Skeletal muscle cell (primary cell): ENCODE measurements around the gene FNIP2.
"Not testable (repeated sequence)": the region's sequence is repeated elsewhere in the genome, so short reads cannot be mapped to it uniquely, and the experiment has no call there.

Experiments used
- DNase-seq: peaks from one replicate; pipeline ENCODE4 v3.0.0-alpha.2; 2010; ENCODE audit warnings: low read depth
- H3K4me3 ChIP-seq: 2 replicates; pipeline ENCODE4 v1.5.1; 2011; ENCODE audit warnings: low read depth, mild to moderate bottlenecking, control low read depth, low read length, moderate library complexity

FNIP2 gene

GRCh38 chr4:158786955-158787354 lies 18.1 kb downstream of the FNIP2 start:
- DNase-seq = no peak
- H3K4me3 ChIP-seq = no peak overlapping the region

- DNase-seq = peak; percentile 81
- H3K4me3 ChIP-seq = no peak overlapping the region
Measured at GRCh38 chr4:158787709-158788475, 19.1 kb downstream of the FNIP2 start.

- no peak overlapping the region for H3K4me3 ChIP-seq
- DNase-seq = no peak
Measured at GRCh38 chr4:158788516-158788915, 19.7 kb downstream of the FNIP2 start.

GRCh38 chr4:158789853-158790252 lies 21.0 kb downstream of the FNIP2 start:
- no peak for DNase-seq
- no peak overlapping the region for H3K4me3 ChIP-seq

GRCh38 chr4:158793021-158793420 lies 24.2 kb downstream of the FNIP2 start:
- no peak overlapping the region for H3K4me3 ChIP-seq
- DNase-seq = no peak

- not testable (repeated sequence) for DNase-seq, H3K4me3 ChIP-seq
Measured at GRCh38 chr4:158793430-158793829, 24.6 kb downstream of the FNIP2 start.

- no peak for DNase-seq
- H3K4me3 ChIP-seq = no peak overlapping the region
Measured at GRCh38 chr4:158796370-158797140, 27.7 kb downstream of the FNIP2 start.

- no peak overlapping the region for H3K4me3 ChIP-seq
- DNase-seq = no peak
Measured at GRCh38 chr4:158798062-158798461, 29.2 kb downstream of the FNIP2 start.

GRCh38 chr4:158799013-158799770 lies 30.4 kb downstream of the FNIP2 start:
- DNase-seq = no peak

GRCh38 chr4:158799856-158800255 lies 31.0 kb downstream of the FNIP2 start:
- no peak overlapping the region for H3K4me3 ChIP-seq
- no peak for DNase-seq

More at GRCh38 chr4:158799013-158799770, 30.4 kb downstream of the FNIP2 start:
- no peak overlapping the region for H3K4me3 ChIP-seq

- DNase-seq = no peak
- no peak overlapping the region for H3K4me3 ChIP-seq
Measured at GRCh38 chr4:158801066-158801465, 32.2 kb downstream of the FNIP2 start.

- H3K4me3 ChIP-seq = no peak overlapping the region
Measured at GRCh38 chr4:158801677-158802076, 32.9 kb downstream of the FNIP2 start.

GRCh38 chr4:158802914-158803313 lies 34.1 kb downstream of the FNIP2 start:
- DNase-seq = no peak
- H3K4me3 ChIP-seq = no peak overlapping the region

More at GRCh38 chr4:158801677-158802076, 32.9 kb downstream of the FNIP2 start:
- DNase-seq = no peak

- no peak overlapping the region for H3K4me3 ChIP-seq
- DNase-seq = no peak
Measured at GRCh38 chr4:158805635-158806471, 37.0 kb downstream of the FNIP2 start.

GRCh38 chr4:158807691-158808090 lies 38.9 kb downstream of the FNIP2 start:
- no peak for DNase-seq

GRCh38 chr4:158808399-158808798 lies 39.6 kb downstream of the FNIP2 start:
- no peak overlapping the region for H3K4me3 ChIP-seq
- no peak for DNase-seq

More at GRCh38 chr4:158807691-158808090, 38.9 kb downstream of the FNIP2 start:
- no peak overlapping the region for H3K4me3 ChIP-seq

- not testable (repeated sequence) for H3K4me3 ChIP-seq, DNase-seq
Measured at GRCh38 chr4:158809208-158809607, 40.4 kb downstream of the FNIP2 start.

- no peak overlapping the region for H3K4me3 ChIP-seq
- peak; percentile 71 for DNase-seq
Measured at GRCh38 chr4:158809611-158810486, 41.0 kb downstream of the FNIP2 start.
